CD4-positive, alpha-beta T cell treated with Interferon alpha-2 for 1 hour (primary cell): ENCODE data around the gene PANK4.

Source experiments
- DNase-seq, 2 donors: peaks; one replicate each; pipeline ENCODE4 v3.0.0-alpha.2; 2020 to 2022

The PANK4 gene

GRCh38 chr1:2544093-2544874, 17.9 kb upstream of the PANK4 start:
- no peak for DNase-seq

DNA sequence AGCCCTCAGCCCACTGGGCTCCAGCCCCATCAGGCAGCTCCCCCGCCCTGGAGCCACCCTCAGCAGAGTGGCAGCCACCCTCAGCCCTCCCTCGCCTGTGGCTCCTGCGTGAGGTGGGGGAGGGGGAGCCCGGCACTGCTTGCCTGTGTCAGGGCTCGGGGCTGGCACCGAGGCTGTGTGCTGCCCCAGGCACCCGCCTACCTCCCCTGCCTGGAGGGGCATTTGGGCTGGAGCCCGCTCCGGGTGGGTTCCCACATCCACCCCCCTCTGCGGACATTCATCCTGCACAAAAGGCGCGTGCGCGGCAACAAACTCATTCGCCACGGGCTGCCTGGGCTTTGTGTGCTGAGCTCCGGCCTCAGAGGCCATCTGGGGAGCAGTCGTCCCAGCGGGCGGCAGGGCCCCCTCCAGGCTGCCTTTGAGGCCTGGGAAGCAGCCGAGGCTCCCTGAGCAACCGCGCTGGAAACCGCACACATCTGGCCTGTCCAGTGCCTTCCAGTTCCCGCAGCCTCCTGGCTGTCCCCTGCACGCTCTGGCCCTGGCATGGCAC, 17.2 kb upstream of the PANK4 start:
- DNase-seq: peak; percentile 37 to 55

DNA sequence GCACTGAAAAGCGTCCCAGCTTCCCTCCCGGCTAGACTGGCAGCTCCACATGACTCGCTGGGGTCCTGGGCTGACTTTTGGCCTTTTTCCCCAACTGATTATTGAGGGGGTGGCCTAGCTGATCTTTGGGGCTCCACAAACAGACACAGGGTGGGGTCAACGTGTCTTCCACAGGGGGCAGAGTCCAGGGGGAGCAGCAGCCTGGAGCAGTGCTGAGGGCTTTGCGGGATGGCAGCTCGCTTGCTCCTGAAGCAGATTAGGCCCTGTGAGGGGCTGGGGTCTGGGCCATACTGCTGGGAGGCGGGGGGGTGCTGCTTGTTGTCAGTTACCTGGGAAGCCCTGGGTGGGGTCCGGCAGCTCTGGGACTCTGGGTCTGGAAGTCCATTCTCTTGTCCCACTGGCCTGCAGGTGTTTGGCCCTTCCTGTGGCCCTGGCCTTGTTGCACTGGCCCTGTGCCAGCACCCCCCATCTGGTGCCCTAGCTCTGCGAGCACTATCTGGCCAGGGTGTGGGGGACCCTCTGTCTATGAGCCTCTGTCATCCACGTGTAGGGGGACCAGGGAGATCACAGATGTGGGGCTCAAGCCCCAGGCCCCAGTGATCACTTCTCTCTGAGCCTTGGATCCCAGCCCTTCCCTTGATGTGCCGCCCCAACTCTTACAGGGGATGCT, 16.0 kb upstream of the PANK4 start:
- no peak for DNase-seq

DNA sequence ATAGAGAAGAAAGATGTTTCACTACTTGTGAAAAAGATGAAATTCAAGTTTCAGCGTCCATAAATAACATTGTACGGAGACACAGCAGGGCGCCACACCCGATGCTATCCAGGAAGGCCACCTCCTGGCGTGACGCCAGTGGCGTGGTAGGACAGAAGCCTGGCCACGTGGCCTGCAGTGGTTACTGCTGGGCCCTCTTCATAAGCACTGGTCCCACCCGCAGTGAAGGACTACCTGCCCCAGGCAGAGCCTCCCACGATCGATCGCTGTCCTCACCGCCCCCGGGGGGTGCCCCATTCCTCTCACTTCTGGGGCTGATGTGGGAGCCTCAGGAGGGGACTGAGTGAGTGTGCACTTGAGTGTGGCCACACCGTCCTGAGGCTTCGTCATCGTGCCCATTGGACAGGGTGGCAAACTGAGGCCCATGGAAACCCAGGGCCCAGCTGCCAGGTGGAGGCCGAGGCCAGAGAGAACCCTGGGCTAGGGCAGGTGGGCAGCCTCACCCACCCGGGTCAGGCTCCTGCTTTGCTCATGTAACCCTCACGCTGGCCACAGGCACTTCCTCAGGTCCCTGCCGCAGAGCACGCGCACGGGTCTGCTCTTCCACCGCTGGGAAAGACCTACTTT, 15.3 kb upstream of the PANK4 start:
- DNase-seq: no peak

DNA sequence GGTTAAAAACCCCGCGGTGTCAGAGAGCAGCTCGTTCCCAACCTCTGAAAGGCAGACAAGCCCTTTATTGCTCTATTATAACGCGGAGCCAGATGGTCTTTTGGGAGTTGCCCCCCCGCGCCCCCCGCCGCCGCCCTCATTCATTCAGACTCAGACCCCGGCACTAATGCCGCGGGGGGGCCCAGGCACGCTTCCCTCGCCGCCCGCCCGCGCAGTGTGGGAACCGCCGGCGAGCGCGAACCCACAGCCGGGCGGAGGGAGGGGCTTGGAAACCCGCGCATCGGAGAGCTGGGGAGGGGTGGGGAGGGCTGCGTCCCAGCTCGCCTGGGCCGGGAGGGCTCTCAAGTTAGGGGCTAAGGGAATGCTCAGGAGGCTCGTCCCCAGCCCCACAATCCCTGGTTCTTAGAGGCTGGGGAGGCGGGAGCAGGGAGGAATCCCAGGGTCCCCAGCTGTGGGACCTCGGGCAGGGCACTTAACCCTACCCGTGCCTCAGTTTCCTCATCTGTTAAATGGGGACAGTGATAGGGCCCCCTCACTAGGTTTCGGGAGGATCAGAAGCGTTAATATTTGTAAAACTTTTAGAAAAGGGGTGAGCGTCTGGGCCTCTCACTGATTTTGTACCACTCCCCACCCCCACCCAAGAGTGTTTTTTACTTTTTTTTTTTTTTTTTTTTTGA, 14.6 kb upstream of the PANK4 start:
- DNase-seq: peak in 1 of 2 donors; percentile 25

- DNase-seq: peak; percentile 25 to 44
These were observed 13.0 kb upstream of the PANK4 start for GRCh38 chr1:2539312-2539907.

DNA sequence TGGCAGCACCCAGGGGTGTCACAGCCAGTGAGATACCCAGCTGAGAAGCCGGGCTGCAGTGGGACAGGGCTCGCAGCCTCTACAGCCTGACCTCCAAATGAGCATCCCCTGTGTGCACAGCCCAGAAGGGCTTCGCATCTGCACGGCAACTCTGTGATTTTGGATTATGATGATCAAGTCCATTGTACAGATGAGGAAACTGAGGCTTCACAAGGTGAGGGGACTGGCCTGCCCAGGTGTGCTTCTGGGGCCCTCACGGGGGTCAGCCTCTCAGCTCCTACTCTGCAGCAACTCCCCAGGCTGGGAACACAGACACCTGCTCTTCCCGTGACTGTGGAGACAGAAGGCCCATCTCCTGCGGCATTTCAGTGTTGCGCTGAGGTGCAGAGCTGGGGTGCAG, 12.5 kb upstream of the PANK4 start:
- no peak for DNase-seq

GRCh38 chr1:2538376-2538775, 12.0 kb upstream of the PANK4 start:
- DNase-seq: no peak

- DNase-seq: no peak
These were observed 11.4 kb upstream of the PANK4 start for GRCh38 chr1:2537784-2538115.

DNA sequence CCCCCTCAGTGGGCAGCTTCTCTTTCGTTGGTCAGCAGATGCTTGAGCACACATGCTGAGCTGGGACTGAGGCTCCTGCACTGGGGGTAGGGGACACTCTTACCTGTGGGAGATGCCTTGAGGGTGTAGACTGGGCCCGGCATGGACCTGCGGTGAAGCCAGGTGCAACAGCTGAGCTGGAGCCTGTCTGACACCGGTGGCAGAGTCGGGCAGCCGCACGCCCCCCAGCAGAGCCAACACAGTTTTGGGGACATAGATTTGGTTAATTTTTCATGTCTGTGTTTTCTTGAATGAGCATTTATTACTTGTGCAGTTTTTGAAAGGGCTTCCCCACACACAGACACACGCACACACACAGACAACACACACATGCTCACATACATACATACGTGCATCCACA, 9.6 kb upstream of the PANK4 start:
- DNase-seq: no peak

DNA sequence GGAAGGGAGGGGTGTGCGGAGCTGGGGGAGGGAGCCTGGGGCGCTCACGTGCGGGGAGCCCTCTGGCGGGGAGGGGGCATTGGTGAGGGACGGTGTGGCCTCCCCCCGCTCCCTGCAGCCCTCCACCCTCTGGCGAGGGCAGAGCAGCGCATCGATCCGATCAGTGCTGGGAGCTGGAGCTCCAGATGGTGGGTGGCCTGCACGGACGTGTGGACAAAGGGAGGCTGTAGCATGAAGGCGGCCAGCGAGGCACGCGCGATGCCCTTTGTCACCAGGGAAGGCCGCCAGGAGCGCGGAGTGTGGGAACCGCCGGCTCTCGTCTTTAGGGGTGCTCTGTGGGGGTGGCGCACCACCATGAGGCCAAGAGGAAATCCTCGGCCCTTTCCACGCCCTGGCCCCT, 9.1 kb upstream of the PANK4 start:
- no peak for DNase-seq

DNA sequence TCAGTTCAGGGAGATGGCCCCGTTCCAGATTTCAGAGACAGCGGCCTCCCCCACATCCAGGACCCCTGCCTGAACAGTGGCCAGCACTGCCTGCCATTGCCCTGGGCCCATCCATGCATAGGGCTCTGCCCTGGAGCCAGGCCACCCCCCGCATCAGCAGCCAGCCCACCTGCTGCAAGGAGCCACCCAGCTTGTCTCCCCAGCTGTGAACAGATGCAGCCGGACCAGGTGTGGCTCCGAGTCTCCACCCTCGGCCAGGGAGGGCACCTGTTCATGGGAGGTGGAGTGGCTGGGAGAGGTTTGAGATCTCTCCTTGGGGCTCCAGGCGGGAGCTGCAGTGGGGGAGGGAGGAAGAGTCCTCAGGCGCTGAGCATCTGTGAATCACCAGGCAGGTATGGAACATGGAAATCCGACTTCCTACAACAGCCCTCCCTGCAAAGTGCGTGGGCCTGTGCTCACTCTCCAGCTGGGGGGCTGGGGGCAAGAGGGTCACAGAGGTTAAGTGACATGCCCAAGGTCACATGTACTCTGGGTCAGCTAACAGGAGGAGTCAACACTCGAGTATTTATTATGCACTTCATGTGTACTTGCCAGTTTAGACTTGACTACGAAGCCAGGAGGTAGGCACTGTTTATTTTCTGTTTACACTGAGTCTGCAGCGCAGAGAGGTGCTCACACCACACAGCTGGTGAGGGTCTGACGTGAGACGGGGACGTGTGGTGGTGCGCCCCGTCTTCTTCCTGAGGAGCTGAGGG, 8.5 kb upstream of the PANK4 start:
- no peak for DNase-seq

GRCh38 chr1:2534315-2534686, 7.9 kb upstream of the PANK4 start:
- DNase-seq: no peak

GRCh38 chr1:2533365-2533764, 7.0 kb upstream of the PANK4 start:
- no peak for DNase-seq

DNA sequence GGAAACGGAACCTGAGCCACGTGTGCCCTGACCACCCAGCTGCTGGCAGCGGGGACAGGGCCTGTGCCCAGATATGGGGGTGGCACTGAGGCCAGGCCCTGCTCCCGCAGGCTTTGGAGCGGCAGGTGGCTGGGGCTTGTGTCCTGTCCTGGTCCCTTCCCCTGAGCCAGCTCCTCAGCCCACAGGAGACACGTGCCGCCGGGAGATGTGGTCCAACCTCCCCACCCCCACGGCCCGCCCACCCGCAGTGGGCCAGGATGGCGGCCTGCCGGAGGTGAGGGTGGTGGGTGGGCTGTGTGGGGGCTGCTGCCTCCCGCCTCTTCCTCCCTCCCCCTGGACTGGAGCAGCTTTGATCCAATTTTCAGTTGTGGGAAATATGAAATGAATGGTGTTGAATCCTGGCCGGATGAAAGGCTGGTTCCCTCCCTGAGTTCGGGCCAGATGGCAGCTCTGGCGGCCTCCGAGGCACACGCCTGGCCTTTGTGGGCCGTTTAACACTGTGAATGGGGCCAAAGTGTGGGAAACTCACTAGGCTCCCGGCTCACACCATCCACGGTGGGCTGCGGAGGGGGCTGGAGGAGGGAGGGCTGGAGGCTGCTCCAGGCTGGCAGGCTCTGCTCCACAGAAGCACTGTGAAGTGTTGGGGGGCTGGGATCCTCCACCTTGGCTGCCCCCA, 6.2 kb upstream of the PANK4 start:
- no peak for DNase-seq

- DNase-seq: no peak
These were observed 4.3 kb upstream of the PANK4 start for GRCh38 chr1:2530513-2531361.

GRCh38 chr1:2529784-2530512, 3.6 kb upstream of the PANK4 start, which contains the start of gene HES5:
TSS of gene HES5 (minus strand) at chr1:2530263. CDS start at chr1:2530164, 99 bp downstream.
- no peak for DNase-seq

DNA sequence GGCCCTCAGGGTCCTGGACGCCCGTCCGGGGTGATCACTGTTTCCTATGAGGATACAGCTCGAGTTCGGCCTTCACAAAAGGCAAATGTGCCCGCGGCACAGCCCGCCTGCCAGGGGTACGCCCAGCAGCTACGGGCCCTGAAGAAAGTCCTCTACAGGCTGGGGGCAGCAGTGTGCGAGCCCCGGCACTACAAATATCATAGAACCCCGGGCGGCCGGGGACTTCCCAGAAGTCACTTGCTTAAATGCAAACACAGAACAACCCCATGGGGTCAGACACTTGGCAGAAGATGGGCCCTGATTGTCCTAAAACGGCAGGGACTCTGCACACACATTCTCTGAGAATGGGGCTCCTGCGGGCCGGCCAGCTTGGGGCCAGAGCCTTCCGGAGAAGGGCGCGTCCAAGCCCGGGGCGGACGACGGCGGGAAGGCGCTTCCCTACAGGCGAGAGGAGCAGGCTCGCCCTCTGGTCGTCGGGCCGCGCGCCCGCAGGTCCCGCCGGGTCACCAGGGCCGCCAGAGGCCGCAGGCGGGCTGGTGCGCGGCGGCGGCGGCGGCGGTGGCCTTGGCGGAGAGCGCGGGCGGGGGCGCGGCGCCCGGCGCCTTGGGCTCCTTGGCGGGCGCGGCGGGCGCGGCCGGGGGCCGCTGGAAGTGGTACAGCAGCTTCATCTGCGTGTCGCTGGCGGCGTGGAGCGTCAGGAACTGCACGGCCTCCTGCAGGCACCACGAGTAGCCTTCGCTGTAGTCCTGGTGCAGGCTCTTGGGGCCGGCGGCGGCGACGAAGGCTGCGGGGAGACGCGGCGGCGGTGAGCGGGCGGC, 2.8 kb upstream of the PANK4 start:
- DNase-seq: peak; percentile 62 to 71

DNA sequence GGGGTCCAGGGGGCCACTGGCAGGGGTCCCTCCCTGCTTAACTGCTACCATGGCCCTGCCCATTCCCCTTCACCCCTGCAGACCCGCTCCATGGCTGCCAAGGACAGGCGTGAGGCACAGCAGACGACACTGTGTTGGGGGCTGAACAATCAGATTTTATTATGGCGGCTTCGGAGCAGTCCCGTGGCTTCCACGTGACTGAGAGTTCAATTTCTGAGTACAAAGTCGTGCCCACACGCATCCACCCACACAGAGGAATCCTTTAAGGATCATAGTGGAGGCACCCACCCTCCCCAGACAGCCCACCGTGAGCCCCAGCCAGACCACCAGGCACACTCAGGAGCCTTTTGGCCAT, 2.2 kb upstream of the PANK4 start:
- DNase-seq: no peak
